Left lung (tissue), 10 donors: ENCODE data around the gene GLYATL3. TPM values are rescaled to one million over a fixed set of nuclear protein-coding genes. Genes with fewer than 3 reads are reported as not detected.
"Not testable (repeated sequence)": the region's sequence is repeated elsewhere in the genome, so short reads cannot be mapped to it uniquely, and the experiment has no call there.

ENCODE experiments used
- ATAC-seq: fragments of 200-7000 bp; cut with Tn5 transposase; one replicate; pipeline ENCODE4 v1.9.1; 2020; ENCODE audit warnings: moderate library complexity
- DNase-seq, 4 donors: peaks; one replicate each; pipeline ENCODE4 v3.0.0-alpha.2; 2013 to 2020
- H3K27ac ChIP-seq, 2 donors: fragments of 200-600 bp; sonication (generic) in 1 of 2; one replicate each; pipeline versions ENCODE4 v1.5.0 to v1.8.0; 2020 to 2021
- H3K27me3 ChIP-seq, 2 donors: fragments of 200-600 bp; sonication (generic) in 1 of 2; one replicate each; pipeline versions ENCODE4 v1.5.0 to v1.8.0; 2020 to 2021
- H3K36me3 ChIP-seq, 2 donors: fragments of 200-600 bp; sonication (generic) in 1 of 2; one replicate each; pipeline versions ENCODE4 v1.5.0 to v1.8.0; 2020 to 2021
- H3K4me1 ChIP-seq, 2 donors: fragments of 200-600 bp; one replicate each; pipeline ENCODE4 v1.8.0; 2021
- H3K4me3 ChIP-seq, 2 donors: fragments of 200-600 bp; sonication (generic) in 1 of 2; one replicate each; pipeline versions ENCODE4 v1.5.0 to v1.8.0; 2020 to 2021; ENCODE audit warnings: mild to moderate bottlenecking in 1 of 2
- H3K9me3 ChIP-seq, 2 donors: fragments of 200-600 bp; sonication (generic) in 1 of 2; one replicate each; pipeline versions ENCODE4 v1.5.0 to v1.8.0; 2020 to 2021
- CTCF ChIP-seq, 2 donors: fragments of 200-600 bp; sonication (generic) in 1 of 2; IDR thresholded peaks; one replicate each; pipeline versions ENCODE4 v1.5.0 to v1.8.0; 2021; ENCODE audit warnings: antibody characterized with exemption in 2 of 2
- intact Hi-C, 2 donors: fragments of 100-400 bp; cut with DNase I; formaldehyde crosslinking; loops; one replicate each; pipeline versions ENCODE4 v1.11.2 to v1.14.2; 2022
- polyA plus RNA-seq, 6 donors: library from polyadenylated mRNA; unstranded; fragments of 120-200 nt; gene quantifications; one replicate each; pipeline ENCODE4 v1.2.1, GENCODE V29; 2013; ENCODE audit not compliant: insufficient read length in 6 of 6
- total RNA-seq, 2 donors: library from RNA; stranded (reverse); fragmentation: NEBNext Ultra II Directional; extraction: Animal tissue kit (Norgen Biotek cat#: 25700); gene quantifications; one replicate each; pipeline ENCODE4 v1.2.1, GENCODE V29; 2021
- donor health status: DM: no; HTN: yes; CAD: no.
- donor health status: DM: no; HTN: no; CAD: no.

Gene GLYATL3
- total and polyA plus RNA-seq, 8 donors, result not detected

GRCh38 chr6:49479308-49479970 is 20.3 kb upstream of the GLYATL3 start:
- ATAC-seq (no peak), DNase-seq (no peak)
- intact Hi-C loops, result no loop called here
- H3K9me3 ChIP-seq, result no peaks in the 10 kb centered on the region
- no peak overlapping the region for H3K4me3 ChIP-seq
- H3K4me1 ChIP-seq, result no peaks in the 10 kb centered on the region
- no peak for TF ChIP-seq CTCF (IDR thresholded peaks at IDR 0.05)
- H3K27me3 ChIP-seq, result no peaks in the 10 kb centered on the region
- H3K36me3 ChIP-seq, result peaks cover 0 to 22% of the 10 kb centered on the region in 2 donors
- no peak overlapping the region for H3K27ac ChIP-seq

- intact Hi-C loops, ATAC-seq, H3K4me1 ChIP-seq, H3K4me3 ChIP-seq, H3K27me3 ChIP-seq, H3K27ac ChIP-seq, H3K9me3 ChIP-seq: not testable (repeated sequence)
- peak in 1 of 4 donors; percentile 55 for DNase-seq
- peaks cover 0 to 26% of the 10 kb centered on the region in 2 donors for H3K36me3 ChIP-seq
Measured at GRCh38 chr6:49481846-49482245, 17.9 kb upstream of the GLYATL3 start.

GRCh38 chr6:49483380-49483779 is 16.3 kb upstream of the GLYATL3 start:
- DNase-seq, result peak in 1 of 4 donors; percentile 46
- ATAC-seq, intact Hi-C loops, H3K9me3 ChIP-seq, H3K27me3 ChIP-seq, H3K27ac ChIP-seq, H3K4me3 ChIP-seq, H3K4me1 ChIP-seq: not testable (repeated sequence)
- H3K36me3 ChIP-seq, result peaks cover 0 to 27% of the 10 kb centered on the region in 2 donors

GRCh38 chr6:49490633-49491032 is 9.1 kb upstream of the GLYATL3 start:
- intact Hi-C loops, result no loop called here
- ATAC-seq, result no peak
- H3K27me3 ChIP-seq, result no peaks in the 10 kb centered on the region
- H3K4me3 ChIP-seq, result no peak overlapping the region
- H3K36me3 ChIP-seq, result peaks cover 0 to 54% of the 10 kb centered on the region in 2 donors
- no peak for TF ChIP-seq CTCF (IDR thresholded peaks at IDR 0.05)
- H3K4me1 ChIP-seq, result no peaks in the 10 kb centered on the region
- DNase-seq, result no peak
- no peak overlapping the region for H3K27ac ChIP-seq
- no peaks in the 10 kb centered on the region for H3K9me3 ChIP-seq

GRCh38 chr6:49497304-49497703 is 2.4 kb upstream of the GLYATL3 start:
- no peaks in the 10 kb centered on the region for H3K4me1 ChIP-seq
- H3K4me3 ChIP-seq, result no peak overlapping the region
- TF ChIP-seq CTCF (IDR thresholded peaks at IDR 0.05), result no peak
- DNase-seq (no peak), ATAC-seq (no peak)
- H3K36me3 ChIP-seq, result peaks cover 0 to 20% of the 10 kb centered on the region in 2 donors
- no peak overlapping the region for H3K27ac ChIP-seq
- intact Hi-C loops, result no loop called here
- no peaks in the 10 kb centered on the region for H3K27me3 ChIP-seq
- no peaks in the 10 kb centered on the region for H3K9me3 ChIP-seq

- no peak for TF ChIP-seq CTCF (IDR thresholded peaks at IDR 0.05)
- intact Hi-C loops, result no loop called here
Measured at GRCh38 chr6:49499126-49499525, 597 bp upstream of the GLYATL3 start.

More at GRCh38 chr6:49499126-49499525, 597 bp upstream of the GLYATL3 start:
- ATAC-seq (no peak), DNase-seq (no peak)
- H3K27me3 ChIP-seq, result no peaks in the 10 kb centered on the region
- no peaks in the 10 kb centered on the region for H3K4me1 ChIP-seq
- H3K36me3 ChIP-seq, result peaks cover 0 to 2% of the 10 kb centered on the region in 2 donors
- no peaks in the 10 kb centered on the region for H3K9me3 ChIP-seq
- H3K4me3 ChIP-seq, result no peak overlapping the region
- no peak overlapping the region for H3K27ac ChIP-seq
